HL-60 (cell line): ENCODE measurements around the gene GSX2.

Source experiments
- CTCF ChIP-seq: IDR thresholded peaks from one replicate; pipeline ENCODE4 v1.5.1; 2011; ENCODE audit warnings: low read length, control low read depth, inconsistent platforms; ENCODE audit not compliant: insufficient read depth
- GABPA ChIP-seq: IDR thresholded peaks from 2 replicates; pipeline ENCODE4 v1.6.1; 2012; ENCODE audit warnings: low read depth
- POLR2AphosphoS5 ChIP-seq: IDR thresholded peaks from 2 replicates; pipeline ENCODE4 v1.6.1; 2012; ENCODE audit warnings: low read depth
- REST ChIP-seq: IDR thresholded peaks from 2 replicates; pipeline ENCODE4 v1.6.1; 2012; ENCODE audit warnings: low read depth; ENCODE audit not compliant: insufficient replicate concordance
- SPI1 ChIP-seq: IDR thresholded peaks from 2 replicates; pipeline ENCODE4 v1.6.1; 2012; ENCODE audit warnings: low read depth, mild to moderate bottlenecking, borderline replicate concordance

GRCh38 chr4:54109241-54110018 lies 9.5 kb downstream of the GSX2 start:
- no peak for TF ChIP-seq CTCF
- no peak for TF ChIP-seq GABPA
- TF ChIP-seq REST = no peak
- TF ChIP-seq SPI1 = no peak
- TF ChIP-seq POLR2AphosphoS5 = no peak
